Karpas-422 (cell line): ENCODE results near the gene TEX52. TPM values are rescaled to one million over a fixed set of nuclear protein-coding genes. Genes with fewer than 3 reads are reported as not detected.

Source experiments
- DNase-seq: peaks from one replicate; pipeline ENCODE4 v3.0.0-alpha.2; 2015
- H2AFZ ChIP-seq: fragments of 200-600 bp; sonication (generic); 2 replicates; pipeline ENCODE4 v1.6.1; 2014; ENCODE audit warnings: antibody characterized with exemption, low read length, mixed read lengths
- H3K27ac ChIP-seq: fragments of 200-600 bp; sonication (generic); 2 replicates; pipeline ENCODE4 v1.5.1; 2014; ENCODE audit warnings: mild to moderate bottlenecking, low read length, moderate library complexity
- H3K27me3 ChIP-seq: fragments of 200-600 bp; sonication (generic); 2 replicates; pipeline ENCODE4 v1.6.1; 2014; ENCODE audit warnings: low read length, mixed read lengths
- H3K36me3 ChIP-seq: fragments of 200-600 bp; sonication (generic); 2 replicates; pipeline ENCODE4 v1.6.1; 2014; ENCODE audit warnings: low read length, mixed read lengths; ENCODE audit not compliant: insufficient read depth
- H3K4me1 ChIP-seq: fragments of 200-600 bp; sonication (generic); 2 replicates; pipeline ENCODE4 v1.6.1; 2014; ENCODE audit warnings: mild to moderate bottlenecking, low read length, mixed read lengths
- H3K4me2 ChIP-seq: fragments of 200-600 bp; sonication (generic); 2 replicates; pipeline ENCODE4 v1.6.1; 2014; ENCODE audit warnings: low read length, low read depth, mild to moderate bottlenecking; ENCODE audit not compliant: poor library complexity, severe bottlenecking
- H3K4me3 ChIP-seq: fragments of 200-600 bp; sonication (generic); 2 replicates; pipeline ENCODE4 v1.5.1; 2014; ENCODE audit warnings: mild to moderate bottlenecking, antibody characterized with exemption, low read length, mixed read lengths
- H3K79me2 ChIP-seq: fragments of 200-600 bp; sonication (generic); 2 replicates; pipeline ENCODE4 v1.6.1; 2014; ENCODE audit warnings: mild to moderate bottlenecking, low read length, mixed read lengths
- H3K9ac ChIP-seq: fragments of 200-600 bp; sonication (generic); 2 replicates; pipeline ENCODE4 v1.6.0; 2014; ENCODE audit warnings: low read length
- H3K9me2 ChIP-seq: fragments of 200-600 bp; sonication (generic), shearing (Covaris generic); replicated peaks from 2 replicates; pipeline ENCODE4 v1.6.0; 2014; ENCODE audit warnings: mild to moderate bottlenecking, low read length, moderate library complexity; ENCODE audit not compliant: insufficient read depth
- H3K9me3 ChIP-seq: fragments of 300-700, 200-600 bp; sonication (generic); 2 replicates; pipeline ENCODE4 v1.6.1; 2014; ENCODE audit warnings: low read length, mixed read lengths
- H4K20me1 ChIP-seq: fragments of 200-600 bp; sonication (generic); 2 replicates; pipeline ENCODE4 v1.6.1; 2014; ENCODE audit warnings: mild to moderate bottlenecking, antibody characterized with exemption, low read length, low read depth; ENCODE audit not compliant: insufficient read depth
- total RNA-seq: library from RNA; depleted of rRNA; stranded (reverse); fragments of >200 nt; shearing (Covaris generic); gene quantifications from 2 replicates; pipeline ENCODE4 v1.2.3, GENCODE V29; 2014; ENCODE audit warnings: low replicate concordance

Gene TEX52
- total RNA-seq, 1 experiment from 2014 or later: not detected

DNA sequence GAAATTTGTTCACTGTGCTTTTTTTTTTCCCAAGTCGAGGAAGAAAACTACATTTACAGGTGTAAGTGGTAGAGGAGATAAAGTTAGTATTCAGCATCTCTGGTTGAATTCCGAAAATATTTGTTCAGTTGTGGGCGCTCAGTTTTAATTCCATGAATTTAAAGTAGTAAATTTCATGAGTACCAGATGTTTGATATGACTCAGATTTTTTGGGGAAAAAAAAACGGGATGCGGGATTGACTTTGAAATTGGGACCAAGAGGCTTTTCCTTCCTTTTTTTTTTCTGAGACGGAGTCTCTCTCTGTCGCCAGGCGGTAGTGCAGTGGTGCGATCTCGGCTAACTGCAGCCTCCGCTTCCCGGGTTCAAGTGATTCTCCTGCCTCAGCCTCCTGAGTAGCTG lies 35.4 kb upstream of the TEX52 start:
- no peak overlapping the region for H2AFZ ChIP-seq
- no peaks in the 10 kb centered on the region for H3K27me3 ChIP-seq
- H3K4me1 ChIP-seq: peaks cover 16% of the 10 kb centered on the region
- peaks cover 5% of the 10 kb centered on the region; the same call in 1 of the 2 replicates for H3K36me3 ChIP-seq
- no peaks in the 10 kb centered on the region for H3K9me3 ChIP-seq
- H3K4me2 ChIP-seq: peak overlapping the region; percentile 84
- H3K79me2 ChIP-seq: peaks cover 28% of the 10 kb centered on the region
- DNase-seq: no peak
- H3K4me3 ChIP-seq: no peak overlapping the region
- no peaks in the 10 kb centered on the region for H4K20me1 ChIP-seq
- no peak overlapping the region for H3K27ac ChIP-seq
- no peaks in the 10 kb centered on the region for H3K9me2 ChIP-seq
- no peak overlapping the region for H3K9ac ChIP-seq

DNA sequence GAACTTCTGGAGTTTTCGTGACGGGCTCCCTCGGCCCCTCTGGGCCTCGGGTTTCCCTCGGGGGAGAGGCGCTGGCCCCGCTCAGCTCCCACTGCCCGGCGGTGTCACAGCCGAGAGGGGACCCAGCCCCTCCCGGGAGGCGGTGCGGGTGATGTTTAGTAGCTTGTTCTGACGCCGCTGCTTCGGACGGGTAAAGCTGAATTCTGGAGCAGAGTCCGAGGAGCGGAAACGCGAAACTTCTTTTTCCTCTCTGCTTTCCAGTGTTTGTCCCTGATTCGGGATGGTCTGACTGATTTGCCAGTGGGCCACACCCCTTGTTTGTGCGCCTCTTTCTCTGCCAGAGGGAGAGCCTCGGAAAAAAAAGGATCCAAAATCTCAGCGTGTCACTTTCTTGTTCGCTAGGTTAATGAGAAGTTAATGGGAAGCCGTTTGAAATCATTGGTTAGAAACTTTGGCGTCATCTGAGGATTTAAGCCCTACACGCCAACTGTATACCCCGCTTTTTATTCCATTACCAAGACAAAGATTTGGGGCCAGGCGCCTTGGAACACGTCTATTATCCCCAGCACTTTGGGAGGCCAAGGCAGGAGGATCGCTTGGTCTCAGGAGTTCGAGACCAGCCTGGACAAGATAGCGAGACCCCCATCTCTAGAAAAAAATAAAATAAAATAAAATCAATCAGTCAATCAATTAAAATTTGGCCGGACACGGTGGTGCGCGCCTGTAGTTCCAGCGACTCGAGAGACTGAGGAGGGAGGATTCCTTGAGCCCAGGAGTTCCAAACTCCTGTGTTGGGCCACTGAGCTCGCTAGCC lies 34.6 kb upstream of the TEX52 start:
- H2AFZ ChIP-seq: peak overlapping the region; percentile 76
- H3K9me3 ChIP-seq: no peaks in the 10 kb centered on the region
- peaks cover 16% of the 10 kb centered on the region for H3K4me1 ChIP-seq
- peak; percentile 61 for DNase-seq
- no peak overlapping the region for H3K27ac ChIP-seq
- H3K9me2 ChIP-seq: no peaks in the 10 kb centered on the region
- peaks cover 5% of the 10 kb centered on the region; the same call in 1 of the 2 replicates for H3K36me3 ChIP-seq
- peak overlapping the region; percentile 76 for H3K4me3 ChIP-seq
- H3K9ac ChIP-seq: peak overlapping the region; percentile 79
- peaks cover 28% of the 10 kb centered on the region for H3K79me2 ChIP-seq
- H3K4me2 ChIP-seq: peak overlapping the region; percentile 84
- no peaks in the 10 kb centered on the region for H3K27me3 ChIP-seq
- no peaks in the 10 kb centered on the region for H4K20me1 ChIP-seq

DNA sequence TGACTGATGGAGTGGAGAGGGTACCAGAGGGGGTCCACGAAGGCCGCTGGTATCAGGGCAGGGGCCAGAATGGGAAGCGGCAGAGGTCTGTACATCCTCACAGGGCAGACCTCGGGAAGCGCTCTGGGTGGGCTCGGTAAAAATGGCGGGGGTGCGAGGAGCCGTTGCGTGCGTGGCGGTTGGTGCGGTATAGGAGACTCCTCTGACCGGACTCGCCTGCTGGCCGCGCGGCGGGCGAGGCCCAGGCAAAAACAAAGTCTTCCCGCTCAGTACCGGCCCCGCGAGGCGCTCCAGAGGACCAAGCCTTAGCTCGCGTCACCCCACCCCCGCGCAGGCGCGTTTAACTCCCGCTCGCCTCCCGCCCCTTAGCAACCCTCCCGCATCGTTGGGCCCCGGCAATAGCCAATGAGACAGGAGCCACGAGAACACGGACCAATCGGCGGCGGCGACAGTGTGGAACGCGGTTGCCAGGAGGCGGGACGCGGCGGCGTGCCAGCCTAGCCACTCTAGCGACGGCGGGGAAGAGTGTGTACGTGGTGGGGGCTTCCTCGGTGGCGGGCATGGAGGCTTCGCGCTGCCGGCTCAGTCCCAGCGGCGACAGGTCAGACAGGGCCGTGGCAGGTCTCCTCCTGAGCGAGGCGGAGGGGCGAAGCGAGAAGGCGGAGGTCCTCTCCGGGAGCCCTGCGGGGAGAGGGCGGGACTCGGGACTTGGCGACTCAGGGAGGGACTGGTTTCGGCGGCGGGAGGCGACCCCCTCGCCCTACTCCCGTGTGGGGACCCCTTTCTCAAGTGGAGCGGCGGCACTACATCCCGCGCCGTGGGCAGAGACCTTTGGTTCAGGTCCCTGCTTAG lies 33.8 kb upstream of the TEX52 start, which contains the start of gene TULP3:
TULP3 (plus strand) TSS at position 504 of the 852 bp plus-strand sequence; CDS start at position 561, 57 bp downstream.
- peaks cover 16% of the 10 kb centered on the region for H3K4me1 ChIP-seq
- H3K9ac ChIP-seq: peak within 1 kb of the TSS; percentile 79
- H3K9me2 ChIP-seq: no peaks in the 10 kb centered on the region
- H3K27ac ChIP-seq: peak within 1 kb of the TSS; percentile 44; the same call in 1 of the 2 replicates
- H3K4me2 ChIP-seq: peak within 1 kb of the TSS; percentile 84
- peak; percentile 98 for DNase-seq
- peak within 1 kb of the TSS; percentile 76 for H3K4me3 ChIP-seq
- H4K20me1 ChIP-seq: no peaks in the 10 kb centered on the region
- peak within 1 kb of the TSS; percentile 76 for H2AFZ ChIP-seq
- H3K36me3 ChIP-seq: peaks cover 10% of the 10 kb centered on the region; the same call in 1 of the 2 replicates
- H3K9me3 ChIP-seq: no peaks in the 10 kb centered on the region
- H3K27me3 ChIP-seq: no peaks in the 10 kb centered on the region
- H3K79me2 ChIP-seq: peaks cover 23% of the 10 kb centered on the region

DNA sequence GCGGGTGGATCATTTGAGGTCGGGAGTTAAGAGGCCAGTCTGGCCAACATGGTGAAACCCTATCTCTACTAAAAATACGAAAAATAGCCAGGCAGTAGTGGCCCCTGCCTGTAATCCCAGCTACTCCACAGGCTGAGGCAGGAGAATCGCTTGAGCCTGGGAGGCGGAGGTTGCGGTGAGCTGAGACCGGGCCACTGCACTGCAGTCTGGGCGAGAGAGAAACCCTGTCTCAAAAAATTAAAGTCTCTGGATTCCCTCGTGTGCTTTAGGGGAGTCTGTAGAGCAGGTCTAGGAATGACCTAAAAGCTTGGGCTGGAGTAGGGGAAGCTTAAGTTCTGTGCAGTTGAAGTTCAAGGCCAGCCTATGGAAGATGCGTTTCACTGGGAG lies 33.2 kb upstream of the TEX52 start:
- H3K79me2 ChIP-seq: peaks cover 16% of the 10 kb centered on the region
- H4K20me1 ChIP-seq: no peaks in the 10 kb centered on the region
- H3K4me2 ChIP-seq: peak overlapping the region; percentile 84
- peak overlapping the region; percentile 76 for H3K4me3 ChIP-seq
- peak overlapping the region; percentile 59; the same call in 1 of the 2 replicates for H2AFZ ChIP-seq
- H3K9ac ChIP-seq: peak overlapping the region; percentile 79
- H3K27ac ChIP-seq: peak overlapping the region; percentile 44; the same call in 1 of the 2 replicates
- no peaks in the 10 kb centered on the region for H3K27me3 ChIP-seq
- H3K36me3 ChIP-seq: peaks cover 11% of the 10 kb centered on the region
- H3K4me1 ChIP-seq: peaks cover 18% of the 10 kb centered on the region
- no peak for DNase-seq
- no peaks in the 10 kb centered on the region for H3K9me2 ChIP-seq
- no peaks in the 10 kb centered on the region for H3K9me3 ChIP-seq

DNA sequence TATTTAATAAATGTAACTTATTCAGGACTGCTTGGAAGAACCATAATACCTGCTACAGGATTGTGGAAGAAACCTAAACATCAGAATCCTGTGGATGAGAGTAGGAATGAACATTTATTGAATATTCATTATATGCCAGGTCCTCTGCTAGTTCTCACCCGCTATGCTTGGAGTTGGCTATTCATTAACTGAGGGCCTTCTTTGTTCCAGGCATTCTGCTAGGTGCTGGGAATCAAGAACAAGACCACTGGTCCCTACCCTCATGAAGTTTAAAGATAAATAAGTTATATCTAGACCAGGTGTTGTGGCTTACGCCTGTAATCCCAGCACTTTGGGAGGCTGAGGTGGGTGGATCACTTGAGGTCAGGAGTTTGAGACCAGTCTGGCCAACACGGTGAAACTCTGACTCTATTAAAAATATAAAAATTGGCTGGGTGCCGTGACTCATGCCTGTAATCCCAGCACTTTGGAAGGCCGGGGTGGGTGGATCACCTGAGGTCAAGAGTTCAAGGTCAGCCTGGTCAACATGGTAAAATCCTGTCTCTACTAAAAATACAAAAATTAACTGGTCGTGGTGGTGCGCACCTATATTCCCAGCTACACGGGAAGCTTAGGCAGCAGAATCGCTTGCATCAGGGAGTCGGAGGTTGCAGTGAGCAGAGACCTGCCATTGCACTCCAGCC lies 30.1 kb upstream of the TEX52 start:
- no peaks in the 10 kb centered on the region for H3K27me3 ChIP-seq
- no peak overlapping the region for H3K27ac ChIP-seq
- no peak for DNase-seq
- no peaks in the 10 kb centered on the region for H3K9me2 ChIP-seq
- no peak overlapping the region for H3K4me2 ChIP-seq
- H2AFZ ChIP-seq: no peak overlapping the region
- no peak overlapping the region for H3K9ac ChIP-seq
- H4K20me1 ChIP-seq: no peaks in the 10 kb centered on the region
- peaks cover 15% of the 10 kb centered on the region for H3K36me3 ChIP-seq
- H3K4me3 ChIP-seq: no peak overlapping the region
- H3K79me2 ChIP-seq: peaks cover 16% of the 10 kb centered on the region
- H3K4me1 ChIP-seq: peaks cover 20% of the 10 kb centered on the region
- H3K9me3 ChIP-seq: no peaks in the 10 kb centered on the region

DNA sequence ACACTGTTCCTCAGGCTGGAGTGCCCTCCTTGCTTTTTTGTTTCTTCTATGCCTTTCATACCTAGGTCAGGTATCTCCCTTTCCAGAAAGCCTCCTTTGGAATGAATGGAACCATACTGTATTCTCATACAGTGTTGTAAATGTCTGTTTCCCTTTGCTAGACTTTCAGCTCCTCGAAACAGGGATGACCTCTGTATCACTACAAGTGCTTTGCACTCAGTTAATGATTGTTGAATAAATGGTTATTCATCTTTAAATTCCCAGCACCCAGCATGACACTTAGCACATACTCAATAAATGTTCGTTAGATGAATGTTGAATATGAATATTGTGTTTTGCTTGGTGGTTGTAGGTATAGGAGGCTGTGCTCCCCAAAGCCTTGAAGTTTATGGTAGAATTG lies 28.0 kb upstream of the TEX52 start:
- Histone ChIP-seq H2AFZ (no peak overlapping the region), H3K9me2 (no peaks in the 10 kb centered on the region), H3K36me3 (peaks cover 15% of the 10 kb centered on the region), H3K4me2 (no peak overlapping the region), H3K27me3 (no peaks in the 10 kb centered on the region), H4K20me1 (no peaks in the 10 kb centered on the region), H3K9me3 (no peaks in the 10 kb centered on the region), H3K79me2 (peaks cover 25% of the 10 kb centered on the region), H3K4me3 (no peak overlapping the region), H3K27ac (peak overlapping the region; percentile 9; the same call in 1 of the 2 replicates), H3K9ac (no peak overlapping the region), H3K4me1 (peaks cover 7% of the 10 kb centered on the region)
- DNase-seq: no peak

DNA sequence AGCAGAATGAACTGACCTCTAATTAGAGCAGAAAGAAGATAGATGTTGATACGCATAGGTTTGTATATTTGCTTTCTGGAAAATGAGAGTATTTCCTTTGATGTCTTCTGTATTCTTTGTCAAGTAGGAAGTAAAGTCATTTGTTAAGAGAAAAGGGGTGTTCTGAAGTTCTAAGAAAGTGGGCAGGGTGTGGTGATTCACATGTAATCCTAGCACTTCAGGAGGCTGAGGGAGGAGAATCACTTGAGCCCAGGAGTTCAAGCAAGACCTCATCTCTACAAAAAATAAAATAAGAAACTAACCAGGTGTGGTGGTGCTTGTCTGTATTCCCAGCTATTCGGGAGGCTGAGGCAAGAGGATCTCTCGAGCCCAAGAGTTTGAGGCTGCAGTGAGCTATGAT lies 23.0 kb upstream of the TEX52 start:
- Histone ChIP-seq H3K9me2 (no peaks in the 10 kb centered on the region), H3K9ac (no peak overlapping the region), H4K20me1 (no peaks in the 10 kb centered on the region; the same call in 1 of the 2 replicates), H3K4me3 (no peak overlapping the region), H3K27me3 (no peaks in the 10 kb centered on the region), H2AFZ (no peak overlapping the region), H3K4me2 (no peak overlapping the region), H3K79me2 (peaks cover 71% of the 10 kb centered on the region), H3K4me1 (peaks cover 27% of the 10 kb centered on the region), H3K36me3 (peaks cover 5% of the 10 kb centered on the region; the same call in 1 of the 2 replicates), H3K9me3 (no peaks in the 10 kb centered on the region), H3K27ac (no peak overlapping the region)
- DNase-seq: no peak
